Esophagus squamous epithelium (tissue), 4 donors: ENCODE data around the gene FRMD4A.

Experiments
- POLR2A ChIP-seq, 4 donors: fragments of 450-650 bp; IDR thresholded peaks; one replicate each; pipeline ENCODE4 v1.6.1; 2017; ENCODE audit warnings: antibody characterized with exemption in 4 of 4, mild to moderate bottlenecking in 4 of 4, moderate library complexity in 3 of 4
- TF ChIP-seq, protein P1 (sequence below), 6 experiments: fragments of 450-650 bp in 4 of 6; fragments of 200-600 bp in 2 of 6; sonication (generic) in 2 of 6; IDR thresholded peaks; one replicate each; pipeline ENCODE4 v1.5.1; 2016 to 2019; ENCODE audit warnings: antibody characterized with exemption in 6 of 6, mild to moderate bottlenecking in 4 of 6, moderate library complexity in 4 of 6

DNA sequence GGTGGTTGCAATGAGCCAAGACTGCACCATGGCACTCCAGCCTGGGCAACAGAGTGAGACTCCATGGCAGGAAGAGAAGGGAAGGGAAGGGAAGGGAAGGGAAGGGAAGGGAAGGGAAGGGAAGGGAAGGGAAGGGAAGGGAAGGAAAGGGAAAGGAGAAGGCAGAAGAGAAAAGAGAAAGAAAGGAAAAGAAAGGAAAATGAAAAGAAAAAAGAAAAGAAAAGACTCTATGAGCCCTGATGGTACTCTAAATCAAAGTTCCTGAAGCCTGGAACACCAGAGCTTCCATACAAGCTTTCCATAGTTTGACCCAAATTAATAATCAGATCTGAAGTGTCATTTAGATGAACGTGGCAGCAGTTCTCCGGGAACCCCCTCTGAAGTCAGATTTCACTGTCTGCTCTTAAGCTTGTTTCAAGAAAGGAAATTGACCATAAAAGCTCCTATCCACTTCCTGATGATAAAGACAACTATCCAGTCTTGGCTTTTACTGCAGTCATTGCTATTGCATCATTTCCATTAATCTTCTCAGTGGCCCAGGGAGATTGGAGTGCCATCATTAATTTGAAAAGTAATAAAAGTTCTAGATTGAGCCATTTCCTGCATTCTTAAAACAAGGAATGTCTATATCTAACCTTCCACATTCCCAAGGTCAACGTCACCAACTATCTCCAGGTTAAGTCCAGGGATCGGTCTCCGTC, 44.2 kb upstream of the FRMD4A start:
- TF ChIP-seq, protein P1, sequence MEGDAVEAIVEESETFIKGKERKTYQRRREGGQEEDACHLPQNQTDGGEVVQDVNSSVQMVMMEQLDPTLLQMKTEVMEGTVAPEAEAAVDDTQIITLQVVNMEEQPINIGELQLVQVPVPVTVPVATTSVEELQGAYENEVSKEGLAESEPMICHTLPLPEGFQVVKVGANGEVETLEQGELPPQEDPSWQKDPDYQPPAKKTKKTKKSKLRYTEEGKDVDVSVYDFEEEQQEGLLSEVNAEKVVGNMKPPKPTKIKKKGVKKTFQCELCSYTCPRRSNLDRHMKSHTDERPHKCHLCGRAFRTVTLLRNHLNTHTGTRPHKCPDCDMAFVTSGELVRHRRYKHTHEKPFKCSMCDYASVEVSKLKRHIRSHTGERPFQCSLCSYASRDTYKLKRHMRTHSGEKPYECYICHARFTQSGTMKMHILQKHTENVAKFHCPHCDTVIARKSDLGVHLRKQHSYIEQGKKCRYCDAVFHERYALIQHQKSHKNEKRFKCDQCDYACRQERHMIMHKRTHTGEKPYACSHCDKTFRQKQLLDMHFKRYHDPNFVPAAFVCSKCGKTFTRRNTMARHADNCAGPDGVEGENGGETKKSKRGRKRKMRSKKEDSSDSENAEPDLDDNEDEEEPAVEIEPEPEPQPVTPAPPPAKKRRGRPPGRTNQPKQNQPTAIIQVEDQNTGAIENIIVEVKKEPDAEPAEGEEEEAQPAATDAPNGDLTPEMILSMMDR (IDR thresholded peaks at IDR 0.05): no peak
- no peak for TF ChIP-seq POLR2A (IDR thresholded peaks at IDR 0.05)
